IMR-90 (cell line): ENCODE measurements around the gene KIAA0040. TPM values are rescaled to one million over a fixed set of nuclear protein-coding genes. Genes with fewer than 3 reads are reported as not detected.

ENCODE experiments used
- ATAC-seq: fragments of 200-7000 bp; cut with Tn5 transposase; 2 replicates; pipeline ENCODE4 v1.9.1; 2020; ENCODE audit warnings: low read depth, mild to moderate bottlenecking, moderate library complexity
- BruUV-seq: library from RNA; stranded (reverse); fragments of 400-500 nt; replicated peaks from 2 replicates; lab custom pipeline; 2021; lab: Mats Ljungman, UMichigan
- CTCF ChIA-PET: fragments of 300-600 bp; formaldehyde crosslinking; extraction: SDS; loops from one replicate; lab custom pipeline; 2021; ENCODE audit warnings: antibody characterized with exemption; lab: Yijun Ruan, JAX
- POLR2A ChIA-PET: fragments of 300-600 bp; sonication (Branson Sonifier 250); formaldehyde crosslinking; loops from one replicate; lab custom pipeline; 2022; ENCODE audit warnings: antibody characterized with exemption; ENCODE audit not compliant: unreplicated experiment; lab: Charles Lee
- DNase-seq: peaks from one replicate; pipeline ENCODE4 v3.0.0; 2013
- H2AFZ ChIP-seq: replicated peaks from 2 replicates; pipeline ENCODE3; 2013; ENCODE audit warnings: low read length, mild to moderate bottlenecking; ENCODE audit not compliant: poor library complexity
- H2AK5ac ChIP-seq: 2 replicates; pipeline ENCODE4 v1.6.1; 2013; ENCODE audit warnings: low read depth, low read length, inconsistent platforms
- H2AK9ac ChIP-seq: replicated peaks from 2 replicates; pipeline ENCODE3; 2013; ENCODE audit warnings: mild to moderate bottlenecking, low read depth, low read length, moderate library complexity; ENCODE audit not compliant: poor library complexity
- H2BK120ac ChIP-seq: 2 replicates; pipeline ENCODE4 v1.6.1; 2013; ENCODE audit warnings: low read depth, low read length, inconsistent platforms
- H2BK15ac ChIP-seq: 3 replicates; pipeline ENCODE4 v1.6.1; 2013; ENCODE audit warnings: low read depth, low read length, inconsistent platforms
- H2BK20ac ChIP-seq: 2 replicates; pipeline ENCODE4 v1.6.1; 2013; ENCODE audit warnings: low read depth, mild to moderate bottlenecking, inconsistent platforms, low read length, moderate library complexity
- H2BK5ac ChIP-seq: 2 replicates; pipeline ENCODE4 v1.6.1; 2013; ENCODE audit warnings: mild to moderate bottlenecking, low read depth, low read length, inconsistent platforms; ENCODE audit not compliant: poor library complexity, severe bottlenecking
- H3K14ac ChIP-seq: replicated peaks from 2 replicates; pipeline ENCODE4 v1.6.1; 2013; ENCODE audit warnings: low read depth, low read length, inconsistent platforms
- H3K18ac ChIP-seq: 2 replicates; pipeline ENCODE4 v1.6.1; 2013; ENCODE audit warnings: low read depth, low read length, control low read depth
- H3K23ac ChIP-seq: 2 replicates; pipeline ENCODE4 v1.6.1; 2013; ENCODE audit warnings: low read depth, low read length, inconsistent platforms
- H3K27ac ChIP-seq: 2 replicates; pipeline ENCODE4 v1.5.1; 2013; ENCODE audit warnings: mild to moderate bottlenecking, control low read depth, low read length; ENCODE audit not compliant: insufficient read depth
- H3K27me3 ChIP-seq: 2 replicates; pipeline ENCODE4 v1.6.1; 2013; ENCODE audit warnings: low read length; ENCODE audit not compliant: control insufficient read depth, insufficient read depth
- H3K36me3 ChIP-seq: 2 replicates; pipeline ENCODE4 v1.6.1; 2013; ENCODE audit warnings: low read length, mixed read lengths; ENCODE audit not compliant: control insufficient read depth, insufficient read depth
- H3K4ac ChIP-seq: 2 replicates; pipeline ENCODE4 v1.6.1; 2013; ENCODE audit warnings: low read depth, low read length, inconsistent platforms
- H3K4me1 ChIP-seq: 2 replicates; pipeline ENCODE4 v1.6.1; 2013; ENCODE audit warnings: low read length, mixed read lengths; ENCODE audit not compliant: control insufficient read depth, insufficient read depth
- H3K4me2 ChIP-seq: 2 replicates; pipeline ENCODE4 v1.6.1; 2013; ENCODE audit warnings: low read depth, mild to moderate bottlenecking, control low read depth, low read length, moderate library complexity
- H3K4me3 ChIP-seq: 2 replicates; pipeline ENCODE4 v1.5.1; 2013; ENCODE audit warnings: low read depth, mild to moderate bottlenecking, control low read depth, low read length, moderate library complexity; ENCODE audit not compliant: insufficient read depth
- H3K56ac ChIP-seq: 2 replicates; pipeline ENCODE4 v1.6.1; 2013; ENCODE audit warnings: low read length, inconsistent platforms; ENCODE audit not compliant: insufficient read depth; ENCODE audit errors: extremely low read depth
- H3K79me1 ChIP-seq, 2 experiments: 2 replicates each; pipeline ENCODE4 v1.6.1; 2013; ENCODE audit warnings: low read length in 2 of 2, inconsistent platforms in 1 of 2, low read depth in 1 of 2
- H3K9ac ChIP-seq: 2 replicates; pipeline ENCODE4 v1.6.1; 2013; ENCODE audit warnings: low read depth, low read length, control low read depth
- H3K9me1 ChIP-seq: 2 replicates; pipeline ENCODE4 v1.6.1; 2013; ENCODE audit warnings: low read length, inconsistent platforms; ENCODE audit not compliant: insufficient read depth
- H3K9me3 ChIP-seq: 2 replicates; pipeline ENCODE4 v1.6.1; 2013; ENCODE audit warnings: low read length; ENCODE audit not compliant: control insufficient read depth, insufficient read depth
- H4K20me1 ChIP-seq: 2 replicates; pipeline ENCODE4 v1.6.1; 2013; ENCODE audit warnings: low read length, inconsistent platforms; ENCODE audit not compliant: insufficient read depth
- H4K5ac ChIP-seq: 2 replicates; pipeline ENCODE4 v1.6.1; 2013; ENCODE audit warnings: mild to moderate bottlenecking, low read depth, low read length, control low read depth
- H4K8ac ChIP-seq, 2 experiments: 2 replicates each; pipeline ENCODE4 v1.6.1; 2013; ENCODE audit warnings: low read depth in 2 of 2, low read length in 2 of 2, control low read depth in 1 of 2, inconsistent platforms in 1 of 2
- H4K91ac ChIP-seq: 2 replicates; pipeline ENCODE4 v1.6.1; 2013; ENCODE audit warnings: low read depth, low read length, inconsistent platforms; ENCODE audit not compliant: insufficient read depth
- MAFK ChIP-seq: IDR thresholded peaks from 2 replicates; pipeline ENCODE4 v1.6.1; 2012; ENCODE audit warnings: low read depth, low read length, improper control_type of control experiment
- RAD21 ChIP-seq: IDR thresholded peaks from 2 replicates; pipeline ENCODE4 v1.6.1; 2012; ENCODE audit warnings: low read length, improper control_type of control experiment
- WGBS, 2 experiments: methylation state at CpG; one replicate each; pipeline versions ENCODE4 v1.1.5 to v1.1.7; 2013; ENCODE audit warnings: missing lambda C conversion rate in 2 of 2; ENCODE audit not compliant: insufficient read length in 1 of 2; ENCODE audit errors: extremely low coverage in 2 of 2; 5-methylcytosine and 5-hydroxymethylcytosine counted together
- dilution Hi-C: fragments of 300-500 bp; cut with HindIII; formaldehyde crosslinking; loops from one replicate; pipeline ENCODE4 v1.14.3; 2018; ENCODE audit warnings: low sequenced_read_pairs; ENCODE audit not compliant: unreplicated experiment
- in situ Hi-C: fragments of 300-500 bp; cut with MboI; formaldehyde crosslinking; loops from 3 replicates; pipeline ENCODE4 v1.14.3; 2019; ENCODE audit warnings: low sequenced_read_pairs, inconsistent platforms, mixed read lengths
- intact Hi-C: fragments of 100-400 bp; cut with micrococcal nuclease; formaldehyde crosslinking; loops from 2 replicates; pipeline ENCODE4 v1.10.0; 2022
- polyA plus RNA-seq, 3 experiments: library from polyadenylated mRNA; depleted of rRNA; stranded (reverse); fragments of >200 nt; gene quantifications; 2 replicates each; pipeline ENCODE4 v1.2.3, GENCODE V29; 2012; ENCODE audit warnings: low replicate concordance in 1 of 3
- total RNA-seq: library from RNA; depleted of rRNA; stranded (reverse); fragments of >200 nt; gene quantifications from 2 replicates; pipeline ENCODE4 v1.2.3, GENCODE V29; 2012

Gene KIAA0040
- total and polyA plus RNA-seq, 2 of the 4 experiments (the other 2 are of a cell fraction) = 0.05 to 0.18 TPM

GRCh38 chr1:175130649-175131045, 61.9 kb downstream of the KIAA0040 start:
- Histone ChIP-seq H3K18ac (no peak overlapping the region), H2AFZ (no peak overlapping the region), H3K36me3 (no peaks in the 10 kb centered on the region), H2BK120ac (no peak overlapping the region), H4K91ac (no peak overlapping the region), H3K4ac (no peak overlapping the region), H3K9me1 (no peaks in the 10 kb centered on the region), H3K79me1 (no peaks in the 10 kb centered on the region), H3K27me3 (no peaks in the 10 kb centered on the region), H3K9ac (no peak overlapping the region), H2AK5ac (no peak overlapping the region), H3K23ac (no peak overlapping the region), H4K5ac (no peak overlapping the region), H3K9me3 (no peaks in the 10 kb centered on the region), H3K56ac (no peak overlapping the region), H4K20me1 (no peaks in the 10 kb centered on the region), H2BK20ac (no peak overlapping the region), H3K4me1 (peaks cover 2% of the 10 kb centered on the region; the same call in 1 of the 2 replicates), H2AK9ac (no peak overlapping the region), H3K4me3 (no peak overlapping the region), H3K27ac (no peak overlapping the region), H2BK5ac (no peak overlapping the region), H2BK15ac (no peak overlapping the region), H4K8ac (no peak overlapping the region), H3K14ac (no peak overlapping the region), H3K4me2 (no peak overlapping the region)
- DNase-seq = no peak
- WGBS, 2 experiments = no CpG with 5 or more reads among the region's 2 CpGs
- dilution Hi-C loops (no loop called here), in situ Hi-C loops (no loop called here), intact Hi-C loops (no loop called here)
- BruUV-seq = no TSS peak
- ChIA-PET CTCF (no interaction called here), POLR2A (no interaction called here)
- no peak for ATAC-seq
- TF ChIP-seq RAD21 = no peak
- no peak for TF ChIP-seq MAFK
